SIG-M5 treated with dmso at 0.1 percent for 504 hours (cell line): Measurements from ENCODE around the gene RGS19.
"Not testable (repeated sequence)": the region's sequence is repeated elsewhere in the genome, so short reads cannot be mapped to it uniquely, and the experiment has no call there.

Experiments used
- DNase-seq: peaks from one replicate; lab custom pipeline; 2025; ENCODE audit not compliant: unreplicated experiment; lab: John Stamatoyannopoulos, UW

The RGS19 gene

GRCh38 chr20:64079273-64080012, at the start of gene RGS19:
TSS of gene RGS19 (minus strand) at chr20:64079518. CDS start at chr20:64076886, 2,632 bp downstream.
- peak; percentile 96 for DNase-seq

- DNase-seq = not testable (repeated sequence)
Measured at GRCh38 chr20:64123517-64123916, 44.2 kb upstream of the RGS19 start.

GRCh38 chr20:64122927-64123326, 43.6 kb upstream of the RGS19 start:
- not testable (repeated sequence) for DNase-seq

GRCh38 chr20:64121586-64121985, 42.3 kb upstream of the RGS19 start:
- DNase-seq = no peak

GRCh38 chr20:64119681-64120341, 40.5 kb upstream of the RGS19 start:
- DNase-seq = no peak

- DNase-seq = no peak
Measured at GRCh38 chr20:64119301-64119680, 40.0 kb upstream of the RGS19 start.

- not testable (repeated sequence) for DNase-seq
Measured at GRCh38 chr20:64117432-64117777, 38.1 kb upstream of the RGS19 start.

- no peak for DNase-seq
Measured at GRCh38 chr20:64116541-64117431, 37.5 kb upstream of the RGS19 start.

GRCh38 chr20:64116016-64116415, 36.7 kb upstream of the RGS19 start:
- DNase-seq = no peak

- no peak for DNase-seq
Measured at GRCh38 chr20:64115171-64115911, 36.0 kb upstream of the RGS19 start.

- DNase-seq = no peak
Measured at GRCh38 chr20:64114356-64114971, 35.1 kb upstream of the RGS19 start.

- no peak for DNase-seq
Measured at GRCh38 chr20:64113796-64114355, 34.6 kb upstream of the RGS19 start.

- no peak for DNase-seq
Measured at GRCh38 chr20:64113444-64113775, 34.1 kb upstream of the RGS19 start.

GRCh38 chr20:64112691-64113443, 33.5 kb upstream of the RGS19 start:
- DNase-seq = no peak

GRCh38 chr20:64111841-64112641, 32.7 kb upstream of the RGS19 start:
- no peak for DNase-seq

- DNase-seq = no peak
Measured at GRCh38 chr20:64110411-64111068, 31.2 kb upstream of the RGS19 start.

- no peak for DNase-seq
Measured at GRCh38 chr20:64109831-64110391, 30.6 kb upstream of the RGS19 start.
